CD4-positive, alpha-beta T cell (primary cell): ENCODE measurements around the gene CENPS. TPM values are rescaled to one million over a fixed set of nuclear protein-coding genes. Genes with fewer than 3 reads are reported as not detected.
"Not testable (repeated sequence)": the region's sequence is repeated elsewhere in the genome, so short reads cannot be mapped to it uniquely, and the experiment has no call there.

Experiments used
- ATAC-seq: fragments of 200-7000 bp; cut with Tn5 transposase; one replicate; pipeline ENCODE4 v1.10.0; 2022; ENCODE audit warnings: mild to moderate bottlenecking; ENCODE audit not compliant: poor library complexity
- CTCF ChIA-PET: fragments of 350-600 bp; sonication (Branson Sonifier 250); formaldehyde crosslinking; loops from one replicate; lab custom pipeline; 2021; ENCODE audit warnings: antibody characterized with exemption, inconsistent platforms; lab: Charles Lee
- POLR2A ChIA-PET: fragments of 350-600 bp; sonication (Branson Sonifier 250); formaldehyde crosslinking; loops from one replicate; lab custom pipeline; 2021; ENCODE audit warnings: antibody characterized with exemption, inconsistent platforms; lab: Charles Lee
- DNase-seq, 14 experiments: peaks; one replicate each; pipeline ENCODE4 v3.0.0-alpha.2; 2013 to 2020; ENCODE audit warnings: mixed read lengths in 2 of 14
- H3K27ac ChIP-seq, 2 donors: one replicate each; pipeline versions ENCODE4 v1.5.1 to v1.7.0; 2013; ENCODE audit warnings: low read length in 2 of 2, low read depth in 1 of 2, mild to moderate bottlenecking in 1 of 2
- H3K27me3 ChIP-seq, 2 experiments: 1 replicate in 1 of 2; 2 replicates in 1 of 2; pipeline versions ENCODE4 v1.6.1 to v1.7.0; 2013; ENCODE audit warnings: low read length in 2 of 2, control low read depth in 1 of 2, mild to moderate bottlenecking in 1 of 2, moderate library complexity in 1 of 2; ENCODE audit not compliant: insufficient read depth in 2 of 2, control insufficient read depth in 1 of 2
- H3K36me3 ChIP-seq: one replicate; pipeline ENCODE4 v1.6.1; 2013; ENCODE audit warnings: low read length, control low read depth; ENCODE audit not compliant: insufficient read depth
- H3K4me1 ChIP-seq: one replicate; pipeline ENCODE4 v1.6.1; 2013; ENCODE audit warnings: low read length, control low read depth; ENCODE audit not compliant: insufficient read depth
- H3K4me3 ChIP-seq: one replicate; pipeline ENCODE4 v1.5.1; 2013; ENCODE audit warnings: mild to moderate bottlenecking, low read length, moderate library complexity
- H3K9me3 ChIP-seq, 2 experiments: 1 replicate in 1 of 2; 2 replicates in 1 of 2; pipeline versions ENCODE4 v1.6.1 to v1.7.0; 2013; ENCODE audit warnings: low read length in 2 of 2, mild to moderate bottlenecking in 2 of 2, control low read depth in 1 of 2, moderate library complexity in 1 of 2; ENCODE audit not compliant: control insufficient read depth in 1 of 2, insufficient read depth in 1 of 2
- H3K27ac Mint-ChIP-seq: one replicate; pipeline ENCODE4 v1.8.0; 2020; ENCODE audit warnings: mixed read lengths
- H3K27me3 Mint-ChIP-seq: one replicate; pipeline ENCODE4 v1.8.0; 2021; ENCODE audit warnings: mixed read lengths
- H3K36me3 Mint-ChIP-seq: one replicate; pipeline ENCODE4 v1.8.0; 2021; ENCODE audit warnings: low read depth, mixed read lengths
- H3K4me1 Mint-ChIP-seq: one replicate; pipeline ENCODE4 v1.8.0; 2021; ENCODE audit warnings: low read depth, mixed read lengths
- H3K4me3 Mint-ChIP-seq: one replicate; pipeline ENCODE4 v1.8.0; 2020; ENCODE audit warnings: mild to moderate bottlenecking, mixed read lengths
- H3K9me3 Mint-ChIP-seq: one replicate; pipeline ENCODE4 v1.8.0; 2020; ENCODE audit warnings: mixed read lengths
- CTCF ChIP-seq: fragments of 200-600 bp; IDR thresholded peaks from one replicate; pipeline ENCODE4 v1.8.0; 2022; ENCODE audit warnings: antibody characterized with exemption, mild to moderate bottlenecking
- intact Hi-C, 2 experiments: fragments of 100-400 bp; cut with DNase I in 1 of 2; cut with micrococcal nuclease in 1 of 2; formaldehyde crosslinking; loops; one replicate each; pipeline versions ENCODE4 v1.15.1 to v1.9.0; 2023 to 2025; cut with DNase I, micrococcal nuclease
- total RNA-seq, 174 experiments: library from RNA in 2 of 174; stranded (reverse) in 2 of 174; gene quantifications; one replicate each; pipeline ENCODE4 v1.2.3 and lab custom pipeline; 2021 to 2026

CENPS gene
- total RNA-seq, 2 experiments from 2014 or later, result 3.7 to 4.0 TPM

- peaks cover 24% of the 10 kb centered on the region for H3K36me3 Mint-ChIP-seq
- peaks cover 45% of the 10 kb centered on the region for H3K4me1 ChIP-seq
- H3K4me3 Mint-ChIP-seq, result peak overlapping the region; percentile 89
- no peak for ATAC-seq
- no peaks in the 10 kb centered on the region for H3K9me3 Mint-ChIP-seq
- no peak for TF ChIP-seq CTCF
- peak overlapping the region; percentile 75 for H3K27ac Mint-ChIP-seq
- no peak for DNase-seq
- POLR2A ChIA-PET, result interaction anchor here (0.8 kb wide), 1 partner anchor 22 kb away, joined by 5 read pairs; no protein-coding TSS in a partner anchor
- H3K36me3 ChIP-seq, result peaks cover 10% of the 10 kb centered on the region
- intact Hi-C loops, result loop anchor here (2.0 to 10.0 kb wide), 4 partner anchors 78 to 1238 kb away; partner anchors contain the start of genes H6PD (in 1 of the 2), PGD (in 1 of the 2) and UBE4B (in 1 of the 2)
- no peaks in the 10 kb centered on the region for H3K27me3 Mint-ChIP-seq
- no peak overlapping the region for H3K27ac ChIP-seq
- CTCF ChIA-PET, result interaction anchor here (0.9 to 3.3 kb wide), 3 partner anchors 22 to 43 kb away, joined by 3 to 11 read pairs (median 6); partner anchors contain the start of gene CENPS
- H3K4me3 ChIP-seq, result peak overlapping the region; percentile 79
- peaks cover 52% of the 10 kb centered on the region for H3K4me1 Mint-ChIP-seq
- no peaks in the 10 kb centered on the region for H3K9me3 ChIP-seq
- no peaks in the 10 kb centered on the region for H3K27me3 ChIP-seq
Measured at GRCh38 chr1:10473145-10473765, 43.0 kb downstream of the CENPS start.

GRCh38 chr1:10474309-10474612 lies 44.0 kb downstream of the CENPS start:
- POLR2A ChIA-PET, result interaction anchor here (1.4 kb wide), 1 partner anchor 20 kb away, joined by 11 read pairs; no protein-coding TSS in a partner anchor
- DNase-seq, H3K27ac ChIP-seq, H3K27me3 ChIP-seq, H3K9me3 ChIP-seq, ATAC-seq, H3K27me3 Mint-ChIP-seq, H3K36me3 ChIP-seq, CTCF ChIA-PET, H3K9me3 Mint-ChIP-seq: not testable (repeated sequence)
- H3K27ac Mint-ChIP-seq, result peak overlapping the region; percentile 89
- peak overlapping the region; percentile 88 for H3K4me3 Mint-ChIP-seq
- peaks cover 53% of the 10 kb centered on the region for H3K4me1 Mint-ChIP-seq
- H3K4me3 ChIP-seq, result peak overlapping the region; percentile 73
- intact Hi-C loops, result loop anchor here (2.0 to 10.0 kb wide), 3 partner anchors 21 to 1239 kb away; partner anchors contain the start of genes H6PD (in 1 of the 2) and PGD (in 1 of the 2)
- H3K4me1 ChIP-seq, result peaks cover 45% of the 10 kb centered on the region
- peaks cover 14% of the 10 kb centered on the region for H3K36me3 Mint-ChIP-seq

- peak within 1 kb of the TSS; percentile 45 to 69 for H3K27ac ChIP-seq
- Mint-ChIP-seq H3K36me3 (peaks cover 17% of the 10 kb centered on the region), H3K4me3 (peak within 1 kb of the TSS; percentile 97), H3K27ac (peak within 1 kb of the TSS; percentile 89), H3K4me1 (peaks cover 57% of the 10 kb centered on the region), H3K9me3 (no peaks in the 10 kb centered on the region), H3K27me3 (no peaks in the 10 kb centered on the region)
- H3K4me3 ChIP-seq, result peak within 1 kb of the TSS; percentile 73
- ATAC-seq, result peak; percentile 78
- POLR2A ChIA-PET, result interaction anchor here (0.5 to 1.4 kb wide), 6 partner anchors 19 to 690 kb away, joined by 3 to 11 read pairs (median 7); partner anchors contain the start of genes CENPS and PGD
- H3K27me3 ChIP-seq, result no peaks in the 10 kb centered on the region
- H3K36me3 ChIP-seq, result no peaks in the 10 kb centered on the region
- H3K4me1 ChIP-seq, result peaks cover 45% of the 10 kb centered on the region
- H3K9me3 ChIP-seq, result no peaks in the 10 kb centered on the region
- CTCF ChIA-PET, result interaction anchor here (1.0 to 1.3 kb wide), 3 partner anchors 19 to 45 kb away, joined by 3 to 5 read pairs (median 4); partner anchors contain the start of gene CENPS
- intact Hi-C loops, result loop anchor here (2.0 to 10.0 kb wide), 5 partner anchors 20 to 1757 kb away; partner anchors contain the start of genes H6PD (in 1 of the 2), PGD (in 1 of the 2), TARDBP (in 1 of the 2) and VPS13D (in 1 of the 2)
- DNase-seq, result peak; percentile 66 to 91 (median 78)
- no peak for TF ChIP-seq CTCF
Measured at GRCh38 chr1:10474613-10475507, 44.6 kb downstream of the CENPS start, which contains the start of gene PEX14. TSS of gene PEX14 (plus strand) at chr1:10474950. CDS start at chr1:10474967, 17 bp downstream.
